H9 (cell line): ENCODE results near the gene HOXA4. TPM values are rescaled to one million over a fixed set of nuclear protein-coding genes. Genes with fewer than 3 reads are reported as not detected.

Source experiments
- DNase-seq: peaks from one replicate; pipeline ENCODE4 v3.0.0-alpha.2; 2017
- H2AFZ ChIP-seq: one replicate; pipeline ENCODE4 v1.6.1; 2013; ENCODE audit warnings: mild to moderate bottlenecking, low read length, control low read depth, moderate library complexity
- H2AK5ac ChIP-seq: 2 replicates; pipeline ENCODE4 v1.6.1; 2013; ENCODE audit warnings: low read length, control low read depth, mixed read lengths; ENCODE audit not compliant: insufficient read length
- H2BK120ac ChIP-seq: one replicate; pipeline ENCODE4 v1.6.1; 2013; ENCODE audit warnings: low read depth, mild to moderate bottlenecking, low read length, control low read depth, inconsistent platforms; ENCODE audit not compliant: poor library complexity, severe bottlenecking
- H2BK12ac ChIP-seq: 2 replicates; pipeline ENCODE4 v1.6.1; 2013; ENCODE audit warnings: low read length, control low read depth, mixed read lengths, low read depth; ENCODE audit not compliant: insufficient read length
- H2BK15ac ChIP-seq: 2 replicates; pipeline ENCODE4 v1.6.1; 2013; ENCODE audit warnings: low read depth, low read length, control low read depth
- H2BK20ac ChIP-seq: one replicate; pipeline ENCODE4 v1.6.1; 2013; ENCODE audit warnings: low read depth, mild to moderate bottlenecking, low read length, control low read depth, inconsistent platforms; ENCODE audit not compliant: poor library complexity, severe bottlenecking
- H2BK5ac ChIP-seq: 2 replicates; pipeline ENCODE4 v1.6.1; 2013; ENCODE audit warnings: low read length, control low read depth, mixed read lengths; ENCODE audit not compliant: insufficient read length
- H3K14ac ChIP-seq: 2 replicates; pipeline ENCODE4 v1.6.1; 2013; ENCODE audit warnings: low read length, control low read depth; ENCODE audit not compliant: insufficient read depth
- H3K18ac ChIP-seq: 2 replicates; pipeline ENCODE4 v1.6.1; 2013; ENCODE audit warnings: low read depth, mild to moderate bottlenecking, mixed read lengths, low read length, control low read depth; ENCODE audit not compliant: insufficient read length
- H3K23ac ChIP-seq: 2 replicates; pipeline ENCODE4 v1.6.1; 2013; ENCODE audit warnings: low read length, control low read depth, mixed read lengths, low read depth; ENCODE audit not compliant: insufficient read length
- H3K23me2 ChIP-seq: 2 replicates; pipeline ENCODE4 v1.6.1; 2013; ENCODE audit warnings: low read depth, mild to moderate bottlenecking, mixed read lengths, low read length, control low read depth; ENCODE audit not compliant: insufficient read length, poor library complexity, severe bottlenecking
- H3K27ac ChIP-seq: 2 replicates; pipeline ENCODE4 v1.5.1; 2013; ENCODE audit warnings: low read length, control low read depth, mixed read lengths, low read depth; ENCODE audit not compliant: insufficient read length
- H3K27me3 ChIP-seq: 2 replicates; pipeline ENCODE4 v1.6.1; 2013; ENCODE audit warnings: low read length, control low read depth, inconsistent platforms; ENCODE audit not compliant: insufficient read depth
- H3K4ac ChIP-seq: 2 replicates; pipeline ENCODE4 v1.6.1; 2013; ENCODE audit warnings: low read depth, mild to moderate bottlenecking, control low read depth, inconsistent platforms, low read length, moderate library complexity
- H3K4me1 ChIP-seq: 2 replicates; pipeline ENCODE4 v1.6.1; 2013; ENCODE audit warnings: low read length, control low read depth, inconsistent platforms; ENCODE audit not compliant: insufficient read depth
- H3K4me2 ChIP-seq: 2 replicates; pipeline ENCODE4 v1.6.1; 2013; ENCODE audit warnings: low read length, control low read depth, mixed read lengths; ENCODE audit not compliant: insufficient read length, insufficient read depth
- H3K56ac ChIP-seq: 2 replicates; pipeline ENCODE4 v1.6.1; 2013; ENCODE audit warnings: low read depth, mild to moderate bottlenecking, mixed read lengths, low read length, control low read depth; ENCODE audit not compliant: insufficient read length
- H3K79me1 ChIP-seq: 2 replicates; pipeline ENCODE4 v1.6.1; 2013; ENCODE audit warnings: low read depth, mild to moderate bottlenecking, moderate library complexity, low read length, control low read depth, inconsistent platforms; ENCODE audit not compliant: insufficient read depth, poor library complexity, severe bottlenecking
- H3K79me2 ChIP-seq: 2 replicates; pipeline ENCODE4 v1.6.1; 2013; ENCODE audit warnings: low read length, control low read depth, inconsistent platforms; ENCODE audit not compliant: insufficient read depth
- H3K9ac ChIP-seq: 2 replicates; pipeline ENCODE4 v1.6.1; 2013; ENCODE audit warnings: low read length, control low read depth, mixed read lengths; ENCODE audit not compliant: insufficient read length; ENCODE audit errors: extremely low read depth
- H3K9me3 ChIP-seq: one replicate; pipeline ENCODE4 v1.6.1; 2013; ENCODE audit warnings: low read depth, low read length, inconsistent platforms; ENCODE audit not compliant: control insufficient read depth
- H3T11ph ChIP-seq: one replicate; pipeline ENCODE4 v1.6.1; 2013; ENCODE audit warnings: mild to moderate bottlenecking, low read length, control low read depth, inconsistent platforms
- H4K20me1 ChIP-seq: one replicate; pipeline ENCODE4 v1.6.1; 2013; ENCODE audit not compliant: control insufficient read depth, insufficient read length, insufficient read depth
- H4K5ac ChIP-seq: 2 replicates; pipeline ENCODE4 v1.6.1; 2013; ENCODE audit warnings: low read depth, mild to moderate bottlenecking, mixed read lengths, low read length, control low read depth; ENCODE audit not compliant: insufficient read length
- H4K8ac ChIP-seq: replicated peaks from 2 replicates; pipeline ENCODE4 v1.6.1; 2013; ENCODE audit warnings: low read length, control low read depth, mixed read lengths, low read depth; ENCODE audit not compliant: insufficient read length
- H4K91ac ChIP-seq: 2 replicates; pipeline ENCODE4 v1.6.1; 2013; ENCODE audit warnings: low read depth, mild to moderate bottlenecking, moderate library complexity, mixed read lengths, low read length, control low read depth; ENCODE audit not compliant: insufficient read length
- H3K27ac Mint-ChIP-seq, 3 experiments: 2 replicates in 2 of 3; 3 replicates in 1 of 3; pipeline ENCODE4 v1.8.0; 2020 to 2021; ENCODE audit warnings: mixed read lengths in 3 of 3, mild to moderate bottlenecking in 1 of 3, moderate library complexity in 1 of 3
- H3K27me3 Mint-ChIP-seq: 2 replicates; pipeline ENCODE4 v1.8.0; 2021; ENCODE audit warnings: low read depth, mild to moderate bottlenecking, moderate library complexity, mixed read lengths
- H3K36me3 Mint-ChIP-seq, 3 experiments: 2 replicates in 2 of 3; 3 replicates in 1 of 3; pipeline ENCODE4 v1.8.0; 2020 to 2021; ENCODE audit warnings: low read depth in 3 of 3, mixed read lengths in 3 of 3; ENCODE audit not compliant: insufficient read depth in 1 of 3
- H3K4me1 Mint-ChIP-seq, 2 experiments: 2 replicates each; pipeline ENCODE4 v1.8.0; 2020; ENCODE audit warnings: mixed read lengths in 2 of 2
- H3K4me3 Mint-ChIP-seq, 2 experiments: 2 replicates in 1 of 2; 3 replicates in 1 of 2; pipeline ENCODE4 v1.8.0; 2020 to 2021; ENCODE audit warnings: mild to moderate bottlenecking in 2 of 2, mixed read lengths in 2 of 2, moderate library complexity in 1 of 2
- H3K9me3 Mint-ChIP-seq, 2 experiments: 2 replicates in 1 of 2; 3 replicates in 1 of 2; pipeline ENCODE4 v1.8.0; 2020; ENCODE audit warnings: mild to moderate bottlenecking in 2 of 2, mixed read lengths in 2 of 2, moderate library complexity in 1 of 2
- CTCF ChIP-seq: fragments of 200-600 bp; sonication (generic); conservative IDR thresholded peaks from 3 replicates; pipeline ENCODE4 v1.8.0; 2021; ENCODE audit warnings: antibody characterized with exemption, mild to moderate bottlenecking
- WGBS: extraction: QIAGEN DNeasy Blood & Tissue Kit; methylation state at CpG from one replicate; pipeline ENCODE4 v1.1.7; 2013; ENCODE audit warnings: missing lambda C conversion rate, low lambda C conversion rate, mixed read lengths; ENCODE audit not compliant: insufficient read length; ENCODE audit errors: extremely low coverage; 5-methylcytosine and 5-hydroxymethylcytosine counted together
- total RNA-seq: library from RNA; stranded (reverse); gene quantifications from 2 replicates; pipeline ENCODE4 v1.2.1, GENCODE V29; 2021

Gene HOXA4
- total RNA-seq, 1 experiment from 2014 or later: not detected

- Mint-ChIP-seq H3K27me3 (peaks cover 97% of the 10 kb centered on the region), H3K9me3 (peaks cover 8 to 9% of the 10 kb centered on the region in 2 experiments; a peak in 4 of 5 replicates)
- H2BK5ac ChIP-seq: no peak overlapping the region
Observed at GRCh38 chr7:27126596-27127327, 3.8 kb downstream of the HOXA4 start.

More at GRCh38 chr7:27126596-27127327, 3.8 kb downstream of the HOXA4 start:
- H2AK5ac ChIP-seq: no peak overlapping the region
- no peak overlapping the region for H4K8ac ChIP-seq
- H3K27ac ChIP-seq: no peak overlapping the region
- H3K23me2 ChIP-seq: no peaks in the 10 kb centered on the region
- H3K4ac ChIP-seq: no peak overlapping the region
- no peak overlapping the region for H4K5ac ChIP-seq
- H4K20me1 ChIP-seq: peaks cover 2% of the 10 kb centered on the region
- WGBS: no CpG with 5 or more reads among the region's 3 CpGs
- H2BK15ac ChIP-seq: no peak overlapping the region
- H3K14ac ChIP-seq: no peak overlapping the region
- H2BK20ac ChIP-seq: no peak overlapping the region
- H2BK12ac ChIP-seq: no peak overlapping the region
- H3K18ac ChIP-seq: no peak overlapping the region
- peaks cover 95% of the 10 kb centered on the region for H3K27me3 ChIP-seq
- no peaks in the 10 kb centered on the region; a peak in 1 of 7 replicates for H3K36me3 Mint-ChIP-seq
- no peak overlapping the region for H3K27ac Mint-ChIP-seq
- DNase-seq: no peak
- H3K4me1 ChIP-seq: no peaks in the 10 kb centered on the region
- H3K79me2 ChIP-seq: no peaks in the 10 kb centered on the region
- H3K23ac ChIP-seq: no peak overlapping the region
- H3K4me3 Mint-ChIP-seq: no peak overlapping the region
- H3K9ac ChIP-seq: no peak overlapping the region
- no peak for TF ChIP-seq CTCF
- H3K56ac ChIP-seq: no peak overlapping the region
- H3K9me3 ChIP-seq: no peaks in the 10 kb centered on the region
- no peak overlapping the region for H2BK120ac ChIP-seq
- no peak overlapping the region for H4K91ac ChIP-seq
- H3K4me1 Mint-ChIP-seq: peaks cover 0 to 10% of the 10 kb centered on the region in 2 experiments; a peak in 1 of 4 replicates
- H2AFZ ChIP-seq: no peak overlapping the region
- H3K79me1 ChIP-seq: no peaks in the 10 kb centered on the region
- H3T11ph ChIP-seq: no peak overlapping the region
- no peak overlapping the region for H3K4me2 ChIP-seq
